Bronchial epithelial cell (primary cell): Measurements from ENCODE around the gene RASAL3. TPM values are rescaled to one million over a fixed set of nuclear protein-coding genes. Genes with fewer than 3 reads are reported as not detected.

Experiments used
- DNase-seq: peaks from one replicate; pipeline ENCODE4 v3.0.0-alpha.2; 2010; ENCODE audit warnings: low read depth
- FAIRE-seq: peaks from 2 replicates; lab custom pipeline; 2011; peaks lifted over from hg19 to GRCh38; lab: Jason Lieb, UNC
- H3K27me3 ChIP-seq: 2 replicates; pipeline ENCODE4 v1.5.1; 2011; ENCODE audit warnings: low read length; ENCODE audit not compliant: control insufficient read depth, insufficient read depth
- H3K36me3 ChIP-seq: 2 replicates; pipeline ENCODE4 v1.5.1; 2011; ENCODE audit warnings: low read length; ENCODE audit not compliant: control insufficient read depth, insufficient read depth
- H3K4me3 ChIP-seq: 2 replicates; pipeline ENCODE4 v1.5.1; 2011; ENCODE audit warnings: mild to moderate bottlenecking, low read depth, low read length, control low read depth
- CTCF ChIP-seq: IDR thresholded peaks from 2 replicates; pipeline ENCODE4 v1.5.1; 2011; ENCODE audit warnings: mild to moderate bottlenecking, moderate library complexity, low read length, control low read depth, inconsistent platforms; ENCODE audit not compliant: insufficient read depth, severe bottlenecking
- total RNA-seq: library from RNA; depleted of rRNA; stranded (reverse); fragments of >200 nt; gene quantifications from 2 replicates; pipeline ENCODE4 v1.2.1, GENCODE V29; 2014

The RASAL3 gene
- total RNA-seq, 1 donor from 2014 or later = not detected

- H3K4me3 ChIP-seq = no peak overlapping the region
- H3K27me3 ChIP-seq = no peaks in the 10 kb centered on the region
- no peaks in the 10 kb centered on the region for H3K36me3 ChIP-seq
- TF ChIP-seq CTCF = no peak
- DNase-seq (no peak), FAIRE-seq (no peak)
Observed at GRCh38 chr19:15443838-15444237, 20.5 kb downstream of the RASAL3 start.

GRCh38 chr19:15443325-15443724 lies 21.0 kb downstream of the RASAL3 start:
- Histone ChIP-seq H3K36me3 (no peaks in the 10 kb centered on the region), H3K4me3 (no peak overlapping the region), H3K27me3 (no peaks in the 10 kb centered on the region)
- no peak for DNase-seq
- TF ChIP-seq CTCF = no peak
- no peak for FAIRE-seq

- no peak for DNase-seq
- TF ChIP-seq CTCF = no peak
- FAIRE-seq = no peak
- no peak overlapping the region for H3K4me3 ChIP-seq
- H3K36me3 ChIP-seq = no peaks in the 10 kb centered on the region
- H3K27me3 ChIP-seq = no peaks in the 10 kb centered on the region
Observed at GRCh38 chr19:15442142-15442920, 22.0 kb downstream of the RASAL3 start.

GRCh38 chr19:15441317-15441716 lies 23.0 kb downstream of the RASAL3 start:
- DNase-seq (no peak), FAIRE-seq (no peak)
- Histone ChIP-seq H3K27me3 (no peaks in the 10 kb centered on the region), H3K36me3 (no peaks in the 10 kb centered on the region), H3K4me3 (no peak overlapping the region)
- TF ChIP-seq CTCF = no peak

GRCh38 chr19:15439821-15440641 lies 24.3 kb downstream of the RASAL3 start:
- no peak for FAIRE-seq
- Histone ChIP-seq H3K36me3 (no peaks in the 10 kb centered on the region), H3K4me3 (no peak overlapping the region), H3K27me3 (no peaks in the 10 kb centered on the region)
- no peak for TF ChIP-seq CTCF
- no peak for DNase-seq
